Epithelial cell of esophagus (primary cell): Measurements from ENCODE around the gene MYO9B.

Experiments used
- DNase-seq: peaks from one replicate; pipeline ENCODE4 v3.0.0; 2010; ENCODE audit warnings: low read depth
- H3K4me3 ChIP-seq: 2 replicates; pipeline ENCODE4 v1.5.1; 2011; ENCODE audit warnings: mild to moderate bottlenecking, low read length, control low read depth
- CTCF ChIP-seq: IDR thresholded peaks from 2 replicates; pipeline ENCODE4 v1.5.1; 2011; ENCODE audit warnings: low read depth, mild to moderate bottlenecking, low read length, control low read depth, inconsistent platforms; ENCODE audit not compliant: insufficient read depth; ENCODE audit errors: missing control alignments

MYO9B gene

GRCh38 chr19:17036640-17037039, 38.9 kb upstream of the MYO9B start:
- TF ChIP-seq CTCF, result no peak
- DNase-seq, result no peak
- H3K4me3 ChIP-seq, result no peak overlapping the region

- no peak for TF ChIP-seq CTCF
- DNase-seq, result no peak
- no peak overlapping the region for H3K4me3 ChIP-seq
These were observed 38.4 kb upstream of the MYO9B start for GRCh38 chr19:17037184-17037583.

- DNase-seq, result no peak
- TF ChIP-seq CTCF, result no peak
These were observed 37.5 kb upstream of the MYO9B start for GRCh38 chr19:17037966-17038500.

GRCh38 chr19:17041976-17042375, 33.6 kb upstream of the MYO9B start:
- H3K4me3 ChIP-seq, result no peak overlapping the region
- DNase-seq, result no peak
- TF ChIP-seq CTCF, result no peak

More at GRCh38 chr19:17037966-17038500, 37.5 kb upstream of the MYO9B start:
- no peak overlapping the region for H3K4me3 ChIP-seq

- TF ChIP-seq CTCF, result no peak
- H3K4me3 ChIP-seq, result no peak overlapping the region
- no peak for DNase-seq
These were observed 31.8 kb upstream of the MYO9B start for GRCh38 chr19:17043744-17044143.

GRCh38 chr19:17045907-17046502, 29.6 kb upstream of the MYO9B start:
- no peak overlapping the region for H3K4me3 ChIP-seq
- TF ChIP-seq CTCF, result no peak
- no peak for DNase-seq

GRCh38 chr19:17048885-17049453, 26.6 kb upstream of the MYO9B start:
- DNase-seq, result no peak
- TF ChIP-seq CTCF, result no peak
- no peak overlapping the region for H3K4me3 ChIP-seq
